GM18873 (cell line): ENCODE measurements around the gene LRIG2.
"Not testable (repeated sequence)": the region's sequence is repeated elsewhere in the genome, so short reads cannot be mapped to it uniquely, and the experiment has no call there.

Source experiments
- ATAC-seq: cut with Tn5 transposase; IDR thresholded peaks from one replicate; pipeline ENCODE4 v1.9.1; 2021; ENCODE audit warnings: mild to moderate bottlenecking, moderate library complexity, moderate number of reproducible peaks; ENCODE audit not compliant: unreplicated experiment, low FRiP score

Gene LRIG2

GRCh38 chr1:113055570-113055969 lies 17.4 kb upstream of the LRIG2 start:
- no peak for ATAC-seq

- no peak for ATAC-seq
Observed at GRCh38 chr1:113057006-113057405, 16.0 kb upstream of the LRIG2 start.

DNA sequence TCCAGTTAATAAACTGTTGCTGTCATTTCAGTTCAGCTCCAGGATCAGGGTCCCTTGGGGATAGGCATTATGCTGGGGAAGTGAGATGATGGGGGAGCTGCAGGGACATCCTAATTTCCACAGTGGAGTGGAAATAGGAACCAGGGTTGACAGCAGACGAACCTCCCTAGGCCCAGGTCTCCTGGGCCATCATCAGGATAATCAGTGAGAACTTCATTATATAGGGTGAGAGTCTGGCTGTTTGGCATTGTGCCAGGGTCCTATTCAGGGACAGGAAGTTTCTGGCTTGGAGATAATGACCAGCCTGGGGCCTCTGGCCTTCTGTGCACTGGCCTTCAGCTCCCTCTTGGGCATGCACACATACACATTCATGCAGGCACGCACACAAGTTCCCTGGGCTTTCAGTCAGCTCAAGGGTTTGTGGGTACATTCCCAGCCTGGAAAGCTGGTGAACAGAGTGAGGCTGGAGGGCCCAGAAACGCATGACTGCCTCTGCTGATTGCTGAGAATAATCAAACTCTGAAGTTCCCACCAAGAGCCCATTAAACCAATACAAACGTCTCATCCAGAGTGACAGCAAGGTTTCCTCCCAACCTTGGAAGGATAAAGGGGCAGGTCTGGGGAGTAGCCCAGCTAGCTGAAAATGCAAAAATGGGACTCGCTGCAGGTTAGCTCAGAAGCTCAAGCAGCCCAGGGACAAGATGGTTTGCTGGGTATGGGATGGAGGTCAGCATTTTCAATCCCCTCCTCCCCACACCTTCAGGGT lies 13.9 kb upstream of the LRIG2 start:
- ATAC-seq, result no peak

GRCh38 chr1:113063456-113063855 lies 9.5 kb upstream of the LRIG2 start:
- not testable (repeated sequence) for ATAC-seq

- no peak for ATAC-seq
Observed at GRCh38 chr1:113072141-113072756, 749 bp upstream of the LRIG2 start.

GRCh38 chr1:113073479-113073950 lies 517 bp downstream of the LRIG2 start:
- ATAC-seq, result peak; percentile 22

- ATAC-seq, result no peak
Observed at GRCh38 chr1:113074237-113074636, 1.2 kb downstream of the LRIG2 start.

DNA sequence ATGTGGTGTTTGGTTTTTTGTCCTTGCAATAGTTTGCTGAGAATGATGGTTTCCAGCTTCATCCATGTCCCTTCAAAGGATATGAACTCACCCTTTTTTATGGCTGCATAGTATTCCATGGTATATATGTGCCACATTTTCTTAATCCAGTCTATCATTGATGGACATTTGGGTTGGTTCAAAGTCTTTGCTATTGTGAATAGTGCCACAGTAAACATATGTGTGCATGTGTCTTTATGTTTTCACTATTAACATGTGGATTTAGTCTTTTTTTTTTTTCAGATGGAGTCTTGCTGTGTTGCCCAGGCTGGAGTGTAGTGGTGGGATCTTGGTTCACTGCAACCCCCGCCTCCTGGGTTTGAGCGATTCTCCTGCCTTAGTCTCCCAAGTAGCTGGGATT lies 5.0 kb downstream of the LRIG2 start:
- not testable (repeated sequence) for ATAC-seq

DNA sequence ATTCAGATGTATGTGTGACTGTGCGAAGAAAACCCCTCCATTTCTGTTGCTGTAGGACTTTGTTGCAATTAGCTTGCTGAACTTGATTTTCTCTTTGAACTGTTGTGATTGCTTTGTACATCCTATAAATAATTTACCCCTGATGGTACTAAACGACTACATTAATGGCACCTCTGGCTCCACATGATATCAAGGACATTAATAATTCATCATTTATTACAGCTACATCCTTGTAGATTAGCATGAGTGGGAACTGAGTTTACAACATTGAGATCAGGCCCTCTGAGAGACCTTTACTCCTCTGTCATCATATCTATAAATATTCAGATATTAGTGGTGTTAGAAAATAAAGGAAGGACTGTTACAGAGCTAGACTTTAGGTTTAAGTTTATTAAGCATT lies 13.5 kb downstream of the LRIG2 start:
- ATAC-seq, result no peak

DNA sequence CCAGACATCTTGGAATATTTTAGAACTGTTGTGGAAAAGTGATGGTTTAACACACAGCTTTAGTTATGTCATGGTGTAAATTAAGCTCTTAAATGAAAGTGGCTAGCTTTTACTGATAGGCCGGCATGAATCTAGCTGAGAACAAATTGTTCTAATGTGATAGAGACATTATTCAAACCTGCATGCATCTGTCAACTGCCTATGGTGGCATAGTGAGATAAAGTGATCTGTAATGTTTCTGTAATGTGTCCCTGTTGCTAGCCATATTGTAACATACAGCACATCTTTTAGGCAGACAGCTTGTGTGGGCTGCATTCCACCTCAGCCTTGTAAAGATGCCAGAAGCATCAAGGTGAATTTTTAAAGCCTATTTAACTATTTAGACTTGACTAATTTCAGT lies 16.0 kb downstream of the LRIG2 start:
- no peak for ATAC-seq

DNA sequence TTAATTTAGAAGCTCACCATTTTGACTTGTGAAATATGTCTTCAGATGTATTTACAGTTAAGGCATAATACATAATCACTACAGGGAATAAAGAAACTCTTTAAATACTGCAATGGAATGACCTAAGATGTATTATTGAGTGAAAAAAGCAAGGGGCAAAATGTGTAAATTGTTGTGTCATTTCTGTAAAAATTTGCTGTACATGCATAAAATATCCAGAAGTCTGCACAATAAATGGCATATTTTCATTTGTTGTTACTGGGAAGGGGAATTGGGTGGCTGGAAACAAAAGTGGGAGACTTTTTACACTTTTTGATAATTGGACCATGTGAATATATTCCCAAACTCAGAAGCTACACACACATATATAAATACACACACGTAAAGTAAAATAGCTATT lies 17.1 kb downstream of the LRIG2 start:
- ATAC-seq, result no peak

GRCh38 chr1:113091988-113092594 lies 19.1 kb downstream of the LRIG2 start:
- ATAC-seq, result no peak

DNA sequence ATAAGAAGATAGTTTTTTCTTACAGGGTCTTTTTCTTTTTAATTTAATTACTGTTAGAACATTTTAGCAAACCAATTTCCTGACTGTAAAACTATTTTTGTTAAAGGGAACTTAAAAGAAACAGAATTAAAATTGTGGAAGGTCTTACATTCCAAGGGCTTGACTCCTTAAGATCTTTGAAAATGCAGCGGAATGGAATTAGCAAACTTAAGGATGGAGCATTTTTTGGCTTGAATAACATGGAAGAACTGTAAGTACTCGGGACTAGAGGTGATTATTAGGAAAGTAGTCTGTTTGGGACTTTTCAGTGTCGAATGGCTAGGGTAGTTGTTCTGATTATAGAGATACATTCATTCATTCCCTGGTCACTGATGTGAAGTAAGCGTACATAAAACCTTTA lies 21.5 kb downstream of the LRIG2 start:
- ATAC-seq, result no peak

- ATAC-seq, result no peak
Observed at GRCh38 chr1:113095790-113096455, 22.9 kb downstream of the LRIG2 start.

DNA sequence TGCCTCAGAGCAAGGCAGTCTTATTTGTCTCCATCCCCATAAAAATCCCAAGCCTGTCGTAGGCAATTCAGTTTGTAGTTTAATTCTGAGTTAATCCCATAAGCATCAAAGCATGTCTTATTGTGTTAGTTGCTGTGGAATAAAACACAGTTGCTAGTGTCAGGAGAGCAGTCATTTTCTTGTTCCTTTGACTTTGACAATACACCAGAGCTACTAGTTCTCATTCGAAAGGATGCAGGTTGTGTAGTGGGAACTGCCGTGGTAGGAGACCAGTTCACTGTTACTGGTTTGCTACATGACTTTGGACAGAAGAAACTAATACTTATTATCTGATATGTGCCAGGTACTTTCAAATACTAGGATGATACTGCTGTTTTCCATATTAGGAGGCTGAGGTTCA lies 23.5 kb downstream of the LRIG2 start:
- ATAC-seq, result no peak

DNA sequence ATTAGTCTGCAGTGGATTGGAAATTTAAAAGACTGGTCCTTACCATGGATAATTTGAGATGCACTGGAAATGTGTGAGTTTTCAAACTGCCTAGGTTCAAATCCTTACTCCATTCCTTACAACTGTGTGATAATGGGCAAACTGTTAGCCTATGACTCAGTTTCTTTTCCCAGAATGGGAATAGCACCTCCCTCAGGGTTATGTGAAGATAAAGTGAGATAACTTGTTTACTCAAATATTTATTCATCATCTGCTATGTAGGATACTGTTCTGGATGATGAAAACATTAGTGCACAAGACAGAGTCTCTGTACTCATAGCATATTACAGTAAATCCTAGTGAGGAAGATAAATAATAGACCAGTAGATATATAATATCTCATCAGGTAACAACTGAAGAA lies 28.6 kb downstream of the LRIG2 start:
- ATAC-seq, result no peak

GRCh38 chr1:113103048-113103447 lies 30.1 kb downstream of the LRIG2 start:
- ATAC-seq, result no peak

DNA sequence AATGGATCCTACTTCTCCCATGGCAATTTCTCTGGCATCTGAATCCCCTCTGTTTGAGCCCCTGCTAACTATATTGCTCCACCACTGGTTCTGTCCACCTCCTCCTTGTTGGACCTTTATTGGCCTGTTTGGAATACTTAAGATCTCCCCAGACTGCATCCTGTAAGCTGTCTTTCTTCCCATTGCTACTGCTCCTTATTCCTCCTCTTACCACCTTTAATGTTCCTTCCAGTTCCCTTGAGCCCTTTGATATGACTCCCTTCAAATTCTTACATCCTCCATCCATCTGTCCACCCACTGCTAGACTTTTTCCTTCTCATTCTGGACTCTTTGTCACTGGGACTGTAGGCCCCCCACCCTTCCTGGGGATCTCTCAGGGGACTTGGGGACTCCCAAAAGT lies 31.0 kb downstream of the LRIG2 start:
- no peak for ATAC-seq

DNA sequence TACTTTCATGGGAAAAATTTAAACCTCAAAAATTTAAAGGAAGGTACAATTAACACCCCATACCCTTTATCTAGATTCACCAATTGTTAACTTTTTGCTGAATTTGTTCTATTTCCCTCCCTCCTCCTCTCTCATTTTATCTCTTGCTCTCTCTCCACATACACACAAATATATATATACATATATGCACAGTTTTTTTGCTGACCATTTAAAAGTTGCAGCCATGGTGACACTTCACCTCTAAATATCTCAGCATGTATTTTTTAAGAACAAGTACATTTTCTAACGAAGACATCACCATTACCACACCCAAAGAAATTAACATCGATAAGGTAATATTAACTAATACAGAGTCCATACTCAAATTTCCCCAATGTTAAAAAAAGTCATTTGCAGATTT lies 33.9 kb downstream of the LRIG2 start:
- ATAC-seq, result no peak

GRCh38 chr1:113109908-113110554 lies 37.0 kb downstream of the LRIG2 start:
- ATAC-seq, result no peak

- ATAC-seq, result no peak
Observed at GRCh38 chr1:113118266-113118665, 45.3 kb downstream of the LRIG2 start.
